Measurements from ENCODE around the gene EVPL.

The EVPL gene

GRCh38 chr17:76027159-76027839 lies at the start of gene EVPL:
Gene EVPL, minus strand, starts transcription at chr17:76027306. Its CDS starts 108 bp downstream, at chr17:76027198.
- peaks cover 0 to 5% (median 0%) of the 10 kb centered on the region in 3 donors for H3K36me3 ChIP-seq
- H3K27ac ChIP-seq: no peak within 1 kb of the TSS
- no peak for DNase-seq
- H3K4me1 ChIP-seq: no peaks in the 10 kb centered on the region
- peaks cover 0 to 32% of the 10 kb centered on the region in 2 donors for H3K27me3 ChIP-seq
- H3K9me3 ChIP-seq: no peaks in the 10 kb centered on the region
- intact Hi-C loops (cut with DNase I; ENCODE audit: low total_unique reads): no loop called here
- H3K4me3 ChIP-seq: no peak within 1 kb of the TSS
- TF ChIP-seq CTCF (IDR thresholded peaks at IDR 0.05): no peak

- H3K27ac ChIP-seq: no peak overlapping the region
- DNase-seq: peak in 1 of 2 donors; percentile 55
- H3K4me3 ChIP-seq: no peak overlapping the region
- peaks cover 12 to 74% of the 10 kb centered on the region in 2 donors for H3K27me3 ChIP-seq
- no peaks in the 10 kb centered on the region for H3K36me3 ChIP-seq
- H3K9me3 ChIP-seq: no peaks in the 10 kb centered on the region
- TF ChIP-seq CTCF (IDR thresholded peaks at IDR 0.05): no peak
- H3K4me1 ChIP-seq: peaks cover 0 to 58% (median 38%) of the 10 kb centered on the region in 4 donors
- intact Hi-C loops (cut with DNase I; ENCODE audit: low total_unique reads): no loop called here
Observed at GRCh38 chr17:76076146-76076764, 49.1 kb upstream of the EVPL start.

GRCh38 chr17:76075364-76076145 lies 48.4 kb upstream of the EVPL start:
- Histone ChIP-seq H3K9me3 (no peaks in the 10 kb centered on the region), H3K27me3 (peaks cover 12 to 73% of the 10 kb centered on the region in 2 donors), H3K27ac (no peak overlapping the region), H3K36me3 (no peaks in the 10 kb centered on the region), H3K4me3 (no peak overlapping the region), H3K4me1 (peaks cover 0 to 63% (median 44%) of the 10 kb centered on the region in 4 donors)
- no peak for DNase-seq
- TF ChIP-seq CTCF (IDR thresholded peaks at IDR 0.05): no peak
- intact Hi-C loops (cut with DNase I; ENCODE audit: low total_unique reads): no loop called here

GRCh38 chr17:76074390-76075363 lies 47.6 kb upstream of the EVPL start, which contains the start of gene GALR2:
Gene GALR2, plus strand, starts transcription at chr17:76074781. Its CDS starts 103 bp downstream, at chr17:76074884.
- Histone ChIP-seq H3K27ac (no peak within 1 kb of the TSS), H3K4me3 (no peak within 1 kb of the TSS), H3K9me3 (no peaks in the 10 kb centered on the region), H3K27me3 (peaks cover 12 to 64% of the 10 kb centered on the region in 2 donors), H3K4me1 (peaks cover 0 to 59% (median 46%) of the 10 kb centered on the region in 4 donors), H3K36me3 (peaks cover 0 to 3% (median 0%) of the 10 kb centered on the region in 3 donors)
- TF ChIP-seq CTCF (IDR thresholded peaks at IDR 0.05): no peak
- intact Hi-C loops (cut with DNase I; ENCODE audit: low total_unique reads): no loop called here
- no peak for DNase-seq
